PC-3 (cell line): ENCODE data around the gene TMEM191C. TPM values are rescaled to one million over a fixed set of nuclear protein-coding genes. Genes with fewer than 3 reads are reported as not detected.

Experiments used
- total RNA-seq: library from RNA; depleted of rRNA; stranded (reverse); fragments of >200 nt; gene quantifications from 2 replicates; pipeline ENCODE4 v1.2.3, GENCODE V29; 2014; rRNA removed

TMEM191C gene
- total RNA-seq, 1 experiment from 2014 or later = 6.7 TPM

Other genes starting within 250 kb of the TMEM191C start
- 0.06 TPM in 1 of 2 replicates, not detected in the other for gene RIMBP3B, start 83.6 kb upstream of the TMEM191C start, total RNA-seq
- 3.5 and 4.8 TPM in 2 replicates for gene HIC2, start 50.0 kb upstream of the TMEM191C start, total RNA-seq
- 0.29 TPM in 1 of 2 replicates, not detected in the other for gene RIMBP3C, start 84.1 kb downstream of the TMEM191C start, total RNA-seq
- gene UBE2L3, start 100.3 kb downstream of the TMEM191C start, total RNA-seq = 50.7 and 72.0 TPM in 2 replicates
- 79.4 and 122 TPM in 2 replicates for gene YDJC, start 162.6 kb downstream of the TMEM191C start, total RNA-seq
- gene CCDC116, start 165.4 kb downstream of the TMEM191C start, total RNA-seq = not detected in 2 replicates
- gene SDF2L1, start 174.9 kb downstream of the TMEM191C start, total RNA-seq = 180 and 214 TPM in 2 replicates
- 32.3 and 33.7 TPM in 2 replicates for gene PPIL2, start 198.6 kb downstream of the TMEM191C start, total RNA-seq